ENCODE data around the gene XCR1. TPM values are rescaled to one million over a fixed set of nuclear protein-coding genes. Genes with fewer than 3 reads are reported as not detected.

Gene XCR1
- total and polyA plus RNA-seq, 2 donors (not counting 3 experiments of a cell fraction or from before 2014, with no cell fraction given), result not detected

- FAIRE-seq (no peak), DNase-seq (ENCODE audit: low read depth, low spot score) (no peak)
- dilution Hi-C loops (cut with MboI; ENCODE audit: extremely low pct_ligation_motif_present, low sequenced_read_pairs), result no loop called here
- H3K27me3 ChIP-seq (ENCODE audit: control insufficient read depth in 2 of 2, insufficient read depth in 2 of 2, low read length in 2 of 2), result peaks cover 0 to 8% of the 10 kb centered on the region in 2 experiments
- no peak overlapping the region for H3K4me3 ChIP-seq (replicated peaks in 1 of 3; ENCODE audit: insufficient read depth in 1 of 3, low read depth in 1 of 3, low read length in 3 of 3)
- POLR2A ChIA-PET, result no interaction called here
- H3K4me2 ChIP-seq (ENCODE audit: insufficient read depth, low read length), result no peak overlapping the region
- no peaks in the 10 kb centered on the region for H3K79me2 ChIP-seq (ENCODE audit: control insufficient read depth, insufficient read depth, low read length)
- CTCF ChIA-PET, result interaction anchor here (1.0 kb wide), 1 partner anchor 54 kb away, joined by 3 read pairs; no protein-coding TSS in a partner anchor
- no peaks in the 10 kb centered on the region for H3K9me1 ChIP-seq (replicated peaks; ENCODE audit: control insufficient read depth, extremely low read depth, insufficient read depth, low read length)
- H4K20me1 ChIP-seq (replicated peaks; ENCODE audit: control insufficient read depth, extremely low read depth, insufficient read depth, low read length), result no peaks in the 10 kb centered on the region
- intact Hi-C loops (cut with micrococcal nuclease), result no loop called here
- no peaks in the 10 kb centered on the region for H3K4me1 ChIP-seq (ENCODE audit: control insufficient read depth, extremely low read depth, insufficient read depth, low read length)
- no peaks in the 10 kb centered on the region for H3K9me3 ChIP-seq (replicated peaks; ENCODE audit: control insufficient read depth, insufficient read depth, low read length)
- H3K36me3 ChIP-seq (ENCODE audit: control insufficient read depth in 2 of 2, extremely low read depth in 1 of 2, insufficient read depth in 2 of 2, low read length in 2 of 2), result no peaks in the 10 kb centered on the region
- no peak overlapping the region for H3K27ac ChIP-seq (ENCODE audit: insufficient read depth, low read depth, low read length)
- no peak overlapping the region for H3K9ac ChIP-seq (replicated peaks; ENCODE audit: extremely low read depth, insufficient read depth, low read length)
- no TSS peak for BruUV-seq (replicated peaks)
- no peak for TF ChIP-seq POLR2AphosphoS5 (IDR thresholded peaks at IDR 0.05; ENCODE audit: insufficient read depth, low read depth, low read length)
- TF ChIP-seq POLR2A (IDR thresholded peaks at IDR 0.05; ENCODE audit: low read depth, low read length), result no peak
- H2AFZ ChIP-seq (ENCODE audit: low read depth, low read length), result no peak overlapping the region
Observed at GRCh38 chr3:46025139-46025538, 2.1 kb downstream of the XCR1 start.

GRCh38 chr3:46024131-46024530, 3.2 kb downstream of the XCR1 start:
- FAIRE-seq (no peak), DNase-seq (ENCODE audit: low read depth, low spot score) (no peak)
- Histone ChIP-seq H3K9me3 (replicated peaks; ENCODE audit: control insufficient read depth, insufficient read depth, low read length) (no peaks in the 10 kb centered on the region), H3K79me2 (ENCODE audit: control insufficient read depth, insufficient read depth, low read length) (no peaks in the 10 kb centered on the region), H3K9ac (replicated peaks; ENCODE audit: extremely low read depth, insufficient read depth, low read length) (no peak overlapping the region), H3K4me2 (ENCODE audit: insufficient read depth, low read length) (no peak overlapping the region), H3K9me1 (replicated peaks; ENCODE audit: control insufficient read depth, extremely low read depth, insufficient read depth, low read length) (no peaks in the 10 kb centered on the region), H3K4me1 (ENCODE audit: control insufficient read depth, extremely low read depth, insufficient read depth, low read length) (no peaks in the 10 kb centered on the region), H3K27me3 (ENCODE audit: control insufficient read depth in 2 of 2, insufficient read depth in 2 of 2, low read length in 2 of 2) (peaks cover 0 to 8% of the 10 kb centered on the region in 2 experiments), H3K27ac (ENCODE audit: insufficient read depth, low read depth, low read length) (no peak overlapping the region), H4K20me1 (replicated peaks; ENCODE audit: control insufficient read depth, extremely low read depth, insufficient read depth, low read length) (no peaks in the 10 kb centered on the region), H3K36me3 (ENCODE audit: control insufficient read depth in 2 of 2, extremely low read depth in 1 of 2, insufficient read depth in 2 of 2, low read length in 2 of 2) (no peaks in the 10 kb centered on the region), H2AFZ (ENCODE audit: low read depth, low read length) (no peak overlapping the region), H3K4me3 (replicated peaks in 1 of 3; ENCODE audit: insufficient read depth in 1 of 3, low read depth in 1 of 3, low read length in 3 of 3) (no peak overlapping the region)
- no TSS peak for BruUV-seq (replicated peaks)
- ChIA-PET POLR2A (no interaction called here), CTCF (no interaction called here)
- TF ChIP-seq GATA2 (IDR thresholded peaks at IDR 0.05; ENCODE audit: insufficient read depth, insufficient read length, low read depth, low read length) (no peak), POLR2AphosphoS5 (IDR thresholded peaks at IDR 0.05; ENCODE audit: insufficient read depth, low read depth, low read length) (no peak), JUN (IDR thresholded peaks at IDR 0.05; ENCODE audit: borderline replicate concordance, insufficient read depth, insufficient read length, low read depth) (no peak), EZH2 (IDR thresholded peaks at IDR 0.05; ENCODE audit: borderline replicate concordance, low read depth, low read length, severe bottlenecking) (no peak), CTCF (IDR thresholded peaks at IDR 0.05; ENCODE audit: extremely low read depth in 1 of 2, insufficient read depth in 1 of 2, low read depth in 1 of 2, low read length in 2 of 2) (no peak), FOS (IDR thresholded peaks at IDR 0.05; ENCODE audit: borderline replicate concordance, insufficient read depth, low read length) (no peak), MYC (IDR thresholded peaks at IDR 0.05; ENCODE audit: low read depth, low read length) (no peak), POLR2A (IDR thresholded peaks at IDR 0.05; ENCODE audit: low read depth, low read length) (no peak), MAX (IDR thresholded peaks at IDR 0.05; ENCODE audit: insufficient read depth, insufficient read length) (no peak)
- intact Hi-C loops (cut with micrococcal nuclease), result no loop called here
- dilution Hi-C loops (cut with MboI; ENCODE audit: extremely low pct_ligation_motif_present, low sequenced_read_pairs), result no loop called here
